Measurements from ENCODE around the gene ABHD5.

ABHD5 gene

GRCh38 chr3:43707998-43708397 lies 17.3 kb downstream of the ABHD5 start:
- TF ChIP-seq, protein P1, sequence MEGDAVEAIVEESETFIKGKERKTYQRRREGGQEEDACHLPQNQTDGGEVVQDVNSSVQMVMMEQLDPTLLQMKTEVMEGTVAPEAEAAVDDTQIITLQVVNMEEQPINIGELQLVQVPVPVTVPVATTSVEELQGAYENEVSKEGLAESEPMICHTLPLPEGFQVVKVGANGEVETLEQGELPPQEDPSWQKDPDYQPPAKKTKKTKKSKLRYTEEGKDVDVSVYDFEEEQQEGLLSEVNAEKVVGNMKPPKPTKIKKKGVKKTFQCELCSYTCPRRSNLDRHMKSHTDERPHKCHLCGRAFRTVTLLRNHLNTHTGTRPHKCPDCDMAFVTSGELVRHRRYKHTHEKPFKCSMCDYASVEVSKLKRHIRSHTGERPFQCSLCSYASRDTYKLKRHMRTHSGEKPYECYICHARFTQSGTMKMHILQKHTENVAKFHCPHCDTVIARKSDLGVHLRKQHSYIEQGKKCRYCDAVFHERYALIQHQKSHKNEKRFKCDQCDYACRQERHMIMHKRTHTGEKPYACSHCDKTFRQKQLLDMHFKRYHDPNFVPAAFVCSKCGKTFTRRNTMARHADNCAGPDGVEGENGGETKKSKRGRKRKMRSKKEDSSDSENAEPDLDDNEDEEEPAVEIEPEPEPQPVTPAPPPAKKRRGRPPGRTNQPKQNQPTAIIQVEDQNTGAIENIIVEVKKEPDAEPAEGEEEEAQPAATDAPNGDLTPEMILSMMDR (conservative IDR thresholded peaks at IDR 0.05): no peak
- no peak for TF ChIP-seq ZFX (IDR thresholded peaks at IDR 0.05)
- H3K27ac ChIP-seq: no peak overlapping the region

GRCh38 chr3:43709022-43709421 lies 18.3 kb downstream of the ABHD5 start:
- H3K27ac ChIP-seq: no peak overlapping the region

GRCh38 chr3:43710607-43711006 lies 19.9 kb downstream of the ABHD5 start:
- H3K27ac ChIP-seq: no peak overlapping the region
- no peak for TF ChIP-seq ZFX (IDR thresholded peaks at IDR 0.05)
- TF ChIP-seq, protein P1 (conservative IDR thresholded peaks at IDR 0.05): no peak

More at GRCh38 chr3:43709022-43709421, 18.3 kb downstream of the ABHD5 start:
- no peak for TF ChIP-seq ZFX (IDR thresholded peaks at IDR 0.05)
- TF ChIP-seq, protein P1 (conservative IDR thresholded peaks at IDR 0.05): no peak

GRCh38 chr3:43718296-43718695 lies 27.6 kb downstream of the ABHD5 start:
- TF ChIP-seq, protein P1 (conservative IDR thresholded peaks at IDR 0.05): no peak
- TF ChIP-seq ZFX (IDR thresholded peaks at IDR 0.05): no peak
- H3K27ac ChIP-seq: no peak overlapping the region

DNA sequence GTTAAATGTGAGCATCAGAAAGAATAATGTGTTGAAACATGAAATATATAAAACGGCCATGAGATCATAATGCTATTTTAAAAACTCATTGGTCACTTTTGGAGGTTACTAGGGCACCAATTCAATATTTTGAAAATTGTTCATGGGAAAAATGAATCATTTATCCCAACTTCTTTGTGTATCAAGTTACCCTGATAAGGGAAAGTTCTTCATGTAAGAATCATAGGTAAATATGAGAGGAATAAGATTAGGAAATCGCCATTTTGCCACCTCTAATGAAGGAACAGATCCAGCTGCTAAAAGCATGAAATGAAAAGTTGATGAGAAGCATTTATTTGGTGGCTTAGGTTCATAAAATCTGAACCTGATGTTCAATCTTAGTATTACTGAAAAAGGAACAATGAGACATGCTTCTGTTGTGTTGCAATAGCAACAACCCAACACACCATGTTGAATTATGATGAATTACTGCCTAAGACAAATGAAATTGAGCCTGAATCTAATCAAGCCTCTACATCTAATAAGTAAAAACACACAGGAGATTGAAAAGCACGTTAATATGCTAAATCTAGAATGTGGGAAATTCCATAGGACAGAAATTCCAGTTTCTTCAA lies 32.5 kb downstream of the ABHD5 start:
- TF ChIP-seq, protein P1 (conservative IDR thresholded peaks at IDR 0.05): no peak
- TF ChIP-seq ZFX (IDR thresholded peaks at IDR 0.05): no peak
- H3K27ac ChIP-seq: no peak overlapping the region

DNA sequence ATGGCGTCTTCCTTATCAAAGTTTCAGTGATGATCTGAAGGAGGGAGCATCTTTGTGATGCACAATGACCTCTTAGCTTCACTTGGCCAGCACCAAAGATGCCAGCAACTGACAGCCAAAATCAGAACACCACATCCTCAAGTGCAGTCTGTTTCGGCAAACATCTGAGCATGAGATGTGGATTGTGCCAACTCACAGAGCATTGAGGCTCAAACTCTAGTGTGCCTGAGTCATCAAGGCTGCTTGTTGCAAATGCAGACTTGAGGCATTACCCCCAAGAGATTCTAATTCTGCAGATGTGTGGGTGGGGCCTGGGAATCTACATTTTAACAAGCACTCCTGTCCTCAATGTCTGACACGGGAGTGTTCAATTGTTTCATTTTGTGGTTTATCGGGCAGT lies 35.8 kb downstream of the ABHD5 start:
- no peak for TF ChIP-seq ZFX (IDR thresholded peaks at IDR 0.05)
- TF ChIP-seq, protein P1 (conservative IDR thresholded peaks at IDR 0.05): no peak
- H3K27ac ChIP-seq: no peak overlapping the region

DNA sequence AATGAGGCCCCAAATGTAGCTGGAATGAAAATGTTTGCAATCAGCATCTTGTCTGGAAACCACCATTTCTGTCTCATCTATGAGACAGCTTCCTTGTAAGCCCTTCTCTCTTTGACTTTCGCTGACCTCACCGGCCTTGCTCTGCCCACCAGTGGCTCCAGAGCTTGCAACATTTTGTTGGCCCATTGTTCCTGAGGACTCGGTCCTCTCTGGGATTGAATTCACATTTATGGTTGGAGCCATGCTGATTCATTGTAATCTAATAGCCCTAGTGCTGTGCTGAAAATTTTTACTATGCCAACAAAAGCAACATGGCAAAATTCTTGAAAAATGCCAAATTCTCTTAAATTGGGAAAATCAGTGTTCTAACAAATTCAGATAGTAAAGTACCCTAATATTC lies 37.2 kb downstream of the ABHD5 start:
- TF ChIP-seq ZFX (IDR thresholded peaks at IDR 0.05): no peak
- TF ChIP-seq, protein P1 (conservative IDR thresholded peaks at IDR 0.05): no peak
- no peak overlapping the region for H3K27ac ChIP-seq

Data from C4-2B (cell line).